ENCODE data around the gene PPM1N. TPM values are rescaled to one million over a fixed set of nuclear protein-coding genes. Genes with fewer than 3 reads are reported as not detected.
A peak's percentile ranks its signal among the peaks of the same experiment; 100 is the strongest.

Gene PPM1N
- total RNA-seq, 1 donor from 2014 or later, result 1.8 TPM

- no peak for TF ChIP-seq CTCF (IDR thresholded peaks at IDR 0.05)
- DNase-seq (peak; percentile 64), ATAC-seq (peak; percentile 73 to 75)
- no peak overlapping the region for H3K27ac ChIP-seq
- intact Hi-C loops (cut with DNase I), result no loop called here
- H3K36me3 ChIP-seq, result peaks cover 31% of the 10 kb centered on the region
- no peaks in the 10 kb centered on the region for H3K9me3 ChIP-seq
- H3K27me3 ChIP-seq (ENCODE audit: low read depth), result no peaks in the 10 kb centered on the region
- peak overlapping the region; percentile 50 for H3K4me3 ChIP-seq
- peaks cover 19% of the 10 kb centered on the region for H3K4me1 ChIP-seq
Measured at GRCh38 chr19:45528744-45529419, 30.6 kb downstream of the PPM1N start.

- H3K27ac ChIP-seq, result no peak overlapping the region
- DNase-seq (no peak), ATAC-seq (no peak)
- H3K9me3 ChIP-seq, result no peaks in the 10 kb centered on the region
- no peaks in the 10 kb centered on the region for H3K27me3 ChIP-seq (ENCODE audit: low read depth)
- H3K4me3 ChIP-seq, result peak overlapping the region; percentile 50
- intact Hi-C loops (cut with DNase I), result no loop called here
- no peak for TF ChIP-seq CTCF (IDR thresholded peaks at IDR 0.05)
- peaks cover 25% of the 10 kb centered on the region for H3K36me3 ChIP-seq
- peaks cover 19% of the 10 kb centered on the region for H3K4me1 ChIP-seq
Measured at GRCh38 chr19:45529420-45529785, 31.2 kb downstream of the PPM1N start.

- TF ChIP-seq CTCF (IDR thresholded peaks at IDR 0.05), result no peak
- Histone ChIP-seq H3K4me1 (peaks cover 11% of the 10 kb centered on the region), H3K27me3 (ENCODE audit: low read depth) (no peaks in the 10 kb centered on the region), H3K4me3 (no peak overlapping the region), H3K36me3 (peaks cover 6% of the 10 kb centered on the region), H3K27ac (no peak overlapping the region), H3K9me3 (no peaks in the 10 kb centered on the region)
- intact Hi-C loops (cut with DNase I), result no loop called here
- ATAC-seq (no peak), DNase-seq (no peak)
Measured at GRCh38 chr19:45531349-45531748, 33.1 kb downstream of the PPM1N start.

GRCh38 chr19:45539459-45539858, 41.2 kb downstream of the PPM1N start:
- DNase-seq, result no peak
- no peak for TF ChIP-seq CTCF (IDR thresholded peaks at IDR 0.05)
- Histone ChIP-seq H3K9me3 (no peaks in the 10 kb centered on the region), H3K36me3 (no peaks in the 10 kb centered on the region), H3K27me3 (ENCODE audit: low read depth) (no peaks in the 10 kb centered on the region), H3K27ac (no peak overlapping the region), H3K4me1 (no peaks in the 10 kb centered on the region), H3K4me3 (no peak overlapping the region)
- no peak for ATAC-seq
- intact Hi-C loops (cut with DNase I), result no loop called here

- intact Hi-C loops (cut with DNase I), result no loop called here
- DNase-seq, result no peak
- H3K27me3 ChIP-seq (ENCODE audit: low read depth), result no peaks in the 10 kb centered on the region
Measured at GRCh38 chr19:45542234-45542668, 44.0 kb downstream of the PPM1N start.

More at GRCh38 chr19:45542234-45542668, 44.0 kb downstream of the PPM1N start:
- no peak for TF ChIP-seq CTCF (IDR thresholded peaks at IDR 0.05)
- ATAC-seq, result no peak
- no peaks in the 10 kb centered on the region for H3K36me3 ChIP-seq
- H3K9me3 ChIP-seq, result no peaks in the 10 kb centered on the region
- H3K4me3 ChIP-seq, result no peak overlapping the region
- H3K27ac ChIP-seq, result no peak overlapping the region
- no peaks in the 10 kb centered on the region for H3K4me1 ChIP-seq
